Trophoblast cell (in vitro differentiated cells and primary cell): ENCODE data around the gene OPCML.

Source experiments
- DNase-seq, 2 donors: peaks; one replicate each; pipeline ENCODE4 v3.0.0-alpha.2; 2016
- H2AFZ ChIP-seq: 2 replicates; pipeline ENCODE4 v1.6.1; 2013; ENCODE audit warnings: low read length, moderate library complexity, mild to moderate bottlenecking; ENCODE audit not compliant: insufficient read depth, poor library complexity
- H2AK5ac ChIP-seq: 2 replicates; pipeline ENCODE4 v1.6.1; 2013; ENCODE audit warnings: mild to moderate bottlenecking, low read length
- H2BK120ac ChIP-seq: 2 replicates; pipeline ENCODE4 v1.6.1; 2013; ENCODE audit warnings: low read length, mild to moderate bottlenecking, moderate library complexity; ENCODE audit not compliant: insufficient read depth, poor library complexity
- H2BK12ac ChIP-seq: 2 replicates; pipeline ENCODE4 v1.6.1; 2013; ENCODE audit warnings: mild to moderate bottlenecking, low read length, moderate library complexity
- H2BK5ac ChIP-seq: 2 replicates; pipeline ENCODE4 v1.6.1; 2013; ENCODE audit warnings: low read length, low read depth, moderate library complexity, mild to moderate bottlenecking; ENCODE audit not compliant: poor library complexity
- H3K14ac ChIP-seq: 2 replicates; pipeline ENCODE4 v1.6.1; 2013; ENCODE audit warnings: mild to moderate bottlenecking, low read length
- H3K18ac ChIP-seq: 2 replicates; pipeline ENCODE4 v1.6.1; 2013; ENCODE audit warnings: mild to moderate bottlenecking, low read length
- H3K23ac ChIP-seq: 2 replicates; pipeline ENCODE4 v1.6.1; 2013; ENCODE audit warnings: low read length
- H3K27ac ChIP-seq: 2 replicates; pipeline ENCODE4 v1.5.1; 2013; ENCODE audit warnings: low read depth, mild to moderate bottlenecking, inconsistent platforms, low read length, moderate library complexity
- H3K27me3 ChIP-seq: 2 replicates; pipeline ENCODE4 v1.6.1; 2013; ENCODE audit warnings: inconsistent platforms, mild to moderate bottlenecking, low read length, moderate library complexity; ENCODE audit not compliant: insufficient read depth
- H3K36me3 ChIP-seq, 2 experiments: 1 replicate in 1 of 2; 2 replicates in 1 of 2; pipeline ENCODE4 v1.6.1; 2013; ENCODE audit warnings: low read length in 2 of 2, mild to moderate bottlenecking in 2 of 2, moderate library complexity in 1 of 2; ENCODE audit not compliant: insufficient read depth in 2 of 2, control insufficient read depth in 1 of 2
- H3K4ac ChIP-seq: 2 replicates; pipeline ENCODE4 v1.6.1; 2013; ENCODE audit warnings: low read depth, mild to moderate bottlenecking, low read length, moderate library complexity
- H3K4me1 ChIP-seq, 2 experiments: 1 replicate in 1 of 2; 2 replicates in 1 of 2; pipeline ENCODE4 v1.6.1; 2013; ENCODE audit warnings: low read length in 2 of 2, mild to moderate bottlenecking in 2 of 2, moderate library complexity in 1 of 2; ENCODE audit not compliant: insufficient read depth in 2 of 2, control insufficient read depth in 1 of 2
- H3K4me2 ChIP-seq: 2 replicates; pipeline ENCODE4 v1.6.1; 2013; ENCODE audit warnings: inconsistent platforms, mild to moderate bottlenecking, low read length, moderate library complexity
- H3K4me3 ChIP-seq: 2 replicates; pipeline ENCODE4 v1.5.1; 2013; ENCODE audit warnings: mild to moderate bottlenecking, low read depth, low read length, inconsistent platforms
- H3K79me1 ChIP-seq: one replicate; pipeline ENCODE4 v1.6.1; 2013; ENCODE audit warnings: low read length
- H3K79me2 ChIP-seq: 2 replicates; pipeline ENCODE4 v1.6.1; 2013; ENCODE audit warnings: low read length, mild to moderate bottlenecking; ENCODE audit not compliant: control insufficient read depth, insufficient read depth, poor library complexity
- H3K9ac ChIP-seq: 2 replicates; pipeline ENCODE4 v1.6.1; 2013; ENCODE audit warnings: mild to moderate bottlenecking, low read length
- H3K9me3 ChIP-seq: 2 replicates; pipeline ENCODE4 v1.6.1; 2013; ENCODE audit warnings: low read depth, mild to moderate bottlenecking, control low read depth, inconsistent platforms, low read length; ENCODE audit not compliant: insufficient read depth
- H4K12ac ChIP-seq: 2 replicates; pipeline ENCODE4 v1.6.1; 2013; ENCODE audit warnings: low read depth, mild to moderate bottlenecking, low read length, moderate library complexity
- H4K8ac ChIP-seq: 2 replicates; pipeline ENCODE4 v1.6.1; 2013; ENCODE audit warnings: low read depth, mild to moderate bottlenecking, low read length, moderate library complexity
- H4K91ac ChIP-seq: one replicate; pipeline ENCODE4 v1.6.1; 2013; ENCODE audit warnings: low read depth, mild to moderate bottlenecking, low read length, moderate library complexity
- WGBS: extraction: QIAGEN DNeasy Blood & Tissue Kit; methylation state at CpG from one replicate; pipeline ENCODE4 v1.1.7; 2013; ENCODE audit warnings: missing lambda C conversion rate; ENCODE audit not compliant: insufficient read length, insufficient coverage; ENCODE audit errors: extremely low coverage; 5-methylcytosine and 5-hydroxymethylcytosine counted together

Gene OPCML

GRCh38 chr11:132770829-132771530 lies 761.3 kb downstream of the OPCML start:
- H3K23ac ChIP-seq: no peak overlapping the region
- H3K4me2 ChIP-seq: no peak overlapping the region
- H3K36me3 ChIP-seq: no peaks in the 10 kb centered on the region
- H3K4ac ChIP-seq: no peak overlapping the region
- no peak overlapping the region for H3K14ac ChIP-seq
- no peak overlapping the region for H2BK120ac ChIP-seq
- H4K12ac ChIP-seq: no peak overlapping the region
- no peak overlapping the region for H2BK12ac ChIP-seq
- H3K27me3 ChIP-seq: no peaks in the 10 kb centered on the region
- H3K18ac ChIP-seq: no peak overlapping the region
- no peaks in the 10 kb centered on the region for H3K9me3 ChIP-seq
- H2AFZ ChIP-seq: no peak overlapping the region
- no peak overlapping the region for H2BK5ac ChIP-seq
- H3K4me3 ChIP-seq: no peak overlapping the region
- no peak overlapping the region for H3K27ac ChIP-seq
- DNase-seq: no peak
- no peak overlapping the region for H2AK5ac ChIP-seq
- no CpG with 5 or more reads among the region's 7 CpGs for WGBS
- H4K8ac ChIP-seq: no peak overlapping the region
- no peaks in the 10 kb centered on the region for H3K79me2 ChIP-seq
- no peaks in the 10 kb centered on the region for H3K79me1 ChIP-seq
- no peak overlapping the region for H4K91ac ChIP-seq
- H3K4me1 ChIP-seq: no peaks in the 10 kb centered on the region
- H3K9ac ChIP-seq: no peak overlapping the region

- Histone ChIP-seq H3K4ac (no peak overlapping the region), H3K79me2 (no peaks in the 10 kb centered on the region), H3K4me3 (no peak overlapping the region), H3K4me1 (no peaks in the 10 kb centered on the region), H3K9ac (no peak overlapping the region), H2AFZ (no peak overlapping the region), H3K14ac (no peak overlapping the region), H3K18ac (no peak overlapping the region), H4K12ac (no peak overlapping the region), H3K79me1 (no peaks in the 10 kb centered on the region), H3K4me2 (no peak overlapping the region), H3K23ac (no peak overlapping the region), H2BK120ac (no peak overlapping the region), H2BK12ac (no peak overlapping the region), H2BK5ac (no peak overlapping the region), H3K9me3 (no peaks in the 10 kb centered on the region), H2AK5ac (no peak overlapping the region), H4K8ac (no peak overlapping the region), H3K36me3 (no peaks in the 10 kb centered on the region), H3K27me3 (no peaks in the 10 kb centered on the region), H3K27ac (no peak overlapping the region), H4K91ac (no peak overlapping the region)
- no peak for DNase-seq
- no CpG with 5 or more reads among the region's 5 CpGs for WGBS
Measured at GRCh38 chr11:132763503-132763902, 768.8 kb downstream of the OPCML start.

- DNase-seq: no peak
- H3K27ac ChIP-seq: no peak overlapping the region
- H3K79me2 ChIP-seq: no peaks in the 10 kb centered on the region
- H2BK12ac ChIP-seq: no peak overlapping the region
- no peak overlapping the region for H3K9ac ChIP-seq
- H3K4me3 ChIP-seq: no peak overlapping the region
- H2BK5ac ChIP-seq: no peak overlapping the region
- no peaks in the 10 kb centered on the region for H3K27me3 ChIP-seq
- no peaks in the 10 kb centered on the region for H3K4me1 ChIP-seq
- H3K23ac ChIP-seq: no peak overlapping the region
- H3K4ac ChIP-seq: no peak overlapping the region
- no peak overlapping the region for H2AFZ ChIP-seq
- H4K8ac ChIP-seq: no peak overlapping the region
- no peak overlapping the region for H2AK5ac ChIP-seq
- no peak overlapping the region for H3K4me2 ChIP-seq
- H3K14ac ChIP-seq: no peak overlapping the region
- H3K18ac ChIP-seq: no peak overlapping the region
- no peaks in the 10 kb centered on the region for H3K36me3 ChIP-seq
- no peak overlapping the region for H2BK120ac ChIP-seq
- H3K79me1 ChIP-seq: no peaks in the 10 kb centered on the region
- no peak overlapping the region for H4K91ac ChIP-seq
- no CpG with 5 or more reads among the region's 5 CpGs for WGBS
- no peak overlapping the region for H4K12ac ChIP-seq
- H3K9me3 ChIP-seq: no peaks in the 10 kb centered on the region
Measured at GRCh38 chr11:132755934-132756333, 776.4 kb downstream of the OPCML start.

GRCh38 chr11:132751516-132752250 lies 780.6 kb downstream of the OPCML start:
- no CpG with 5 or more reads among the region's 3 CpGs for WGBS

More at GRCh38 chr11:132751516-132752250, 780.6 kb downstream of the OPCML start:
- no peak overlapping the region for H3K27ac ChIP-seq
- no peak for DNase-seq
- H2BK12ac ChIP-seq: no peak overlapping the region
- no peak overlapping the region for H4K12ac ChIP-seq
- H2BK120ac ChIP-seq: no peak overlapping the region
- H3K18ac ChIP-seq: no peak overlapping the region
- H2AFZ ChIP-seq: no peak overlapping the region
- no peak overlapping the region for H3K4me3 ChIP-seq
- H3K79me1 ChIP-seq: no peaks in the 10 kb centered on the region
- H2AK5ac ChIP-seq: no peak overlapping the region
- no peak overlapping the region for H3K23ac ChIP-seq
- no peaks in the 10 kb centered on the region for H3K4me1 ChIP-seq
- H4K8ac ChIP-seq: no peak overlapping the region
- no peak overlapping the region for H3K4ac ChIP-seq
- H3K79me2 ChIP-seq: no peaks in the 10 kb centered on the region
- H3K14ac ChIP-seq: no peak overlapping the region
- no peak overlapping the region for H4K91ac ChIP-seq
- no peak overlapping the region for H3K9ac ChIP-seq
- H3K4me2 ChIP-seq: no peak overlapping the region
- H3K9me3 ChIP-seq: no peaks in the 10 kb centered on the region
- H3K27me3 ChIP-seq: no peaks in the 10 kb centered on the region
- no peaks in the 10 kb centered on the region for H3K36me3 ChIP-seq
- H2BK5ac ChIP-seq: no peak overlapping the region
